AG09309 (cell line): ENCODE results near the gene GPANK1.

Experiments
- DNase-seq: peaks from one replicate; pipeline ENCODE4 v3.0.0-alpha.2; 2010; ENCODE audit warnings: low read depth
- H3K4me3 ChIP-seq: 2 replicates; pipeline ENCODE4 v1.5.1; 2011; ENCODE audit warnings: mild to moderate bottlenecking, low read depth, low read length, moderate library complexity; ENCODE audit not compliant: control insufficient read depth
- TF ChIP-seq, protein P1 (sequence below): IDR thresholded peaks from 2 replicates; pipeline ENCODE4 v1.5.1; 2011; ENCODE audit warnings: mild to moderate bottlenecking, low read depth, low read length, inconsistent platforms; ENCODE audit not compliant: insufficient read depth, control insufficient read depth; ENCODE audit errors: missing control alignments

Gene GPANK1

DNA sequence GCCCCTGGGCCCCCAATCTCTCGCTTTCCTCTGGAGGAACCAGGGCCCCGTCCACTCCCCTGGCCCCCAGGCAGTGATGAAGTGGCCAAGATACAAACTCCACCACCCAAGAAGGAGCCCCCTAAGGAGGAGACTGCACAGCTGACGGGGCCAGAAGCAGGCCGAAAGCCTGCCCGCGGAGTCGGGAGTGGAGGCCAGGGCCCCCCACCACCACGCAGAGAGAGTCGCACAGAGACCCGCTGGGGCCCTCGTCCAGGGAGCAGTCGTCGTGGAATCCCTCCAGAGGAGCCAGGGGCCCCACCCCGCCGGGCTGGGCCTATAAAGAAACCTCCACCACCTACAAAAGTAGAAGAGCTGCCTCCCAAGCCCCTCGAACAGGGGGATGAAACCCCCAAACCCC, 33.6 kb downstream of the GPANK1 start:
- TF ChIP-seq, protein P1, sequence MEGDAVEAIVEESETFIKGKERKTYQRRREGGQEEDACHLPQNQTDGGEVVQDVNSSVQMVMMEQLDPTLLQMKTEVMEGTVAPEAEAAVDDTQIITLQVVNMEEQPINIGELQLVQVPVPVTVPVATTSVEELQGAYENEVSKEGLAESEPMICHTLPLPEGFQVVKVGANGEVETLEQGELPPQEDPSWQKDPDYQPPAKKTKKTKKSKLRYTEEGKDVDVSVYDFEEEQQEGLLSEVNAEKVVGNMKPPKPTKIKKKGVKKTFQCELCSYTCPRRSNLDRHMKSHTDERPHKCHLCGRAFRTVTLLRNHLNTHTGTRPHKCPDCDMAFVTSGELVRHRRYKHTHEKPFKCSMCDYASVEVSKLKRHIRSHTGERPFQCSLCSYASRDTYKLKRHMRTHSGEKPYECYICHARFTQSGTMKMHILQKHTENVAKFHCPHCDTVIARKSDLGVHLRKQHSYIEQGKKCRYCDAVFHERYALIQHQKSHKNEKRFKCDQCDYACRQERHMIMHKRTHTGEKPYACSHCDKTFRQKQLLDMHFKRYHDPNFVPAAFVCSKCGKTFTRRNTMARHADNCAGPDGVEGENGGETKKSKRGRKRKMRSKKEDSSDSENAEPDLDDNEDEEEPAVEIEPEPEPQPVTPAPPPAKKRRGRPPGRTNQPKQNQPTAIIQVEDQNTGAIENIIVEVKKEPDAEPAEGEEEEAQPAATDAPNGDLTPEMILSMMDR, result no peak
- H3K4me3 ChIP-seq, result no peak overlapping the region
- no peak for DNase-seq

DNA sequence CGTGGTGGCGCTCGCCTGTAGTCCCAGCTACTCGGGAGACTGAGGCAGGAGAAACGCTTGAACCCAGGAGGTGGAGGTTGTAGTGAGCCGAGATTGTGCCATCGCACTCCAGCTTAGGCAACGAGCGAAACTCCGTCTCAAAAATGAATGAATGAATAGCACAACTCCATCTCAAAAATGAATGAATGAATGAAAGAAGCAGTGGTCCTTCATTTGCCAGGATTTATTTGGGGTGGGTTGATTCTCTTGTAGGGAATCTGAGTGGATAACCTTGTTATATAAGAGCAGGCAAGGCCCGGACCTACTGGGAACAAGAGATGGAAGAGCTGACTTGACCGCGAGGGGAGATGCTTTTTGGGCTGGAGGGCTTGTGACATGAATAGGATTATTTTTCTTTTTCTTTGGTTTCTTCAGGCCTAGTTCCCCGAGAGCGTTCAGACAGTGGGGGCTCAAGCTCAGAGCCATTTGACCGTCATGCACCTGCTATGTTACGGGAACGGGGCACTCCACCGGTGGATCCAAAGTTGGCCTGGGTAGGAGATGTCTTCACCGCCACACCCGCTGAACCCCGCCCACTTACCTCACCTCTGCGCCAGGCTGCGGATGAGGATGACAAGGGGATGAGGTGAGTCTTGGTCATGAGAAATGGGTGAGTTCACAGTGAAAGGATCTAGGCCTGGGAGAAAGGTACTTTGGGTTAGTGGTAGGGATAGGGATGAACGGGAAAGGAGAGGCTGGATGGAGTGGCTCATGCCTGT, 34.4 kb downstream of the GPANK1 start:
- no peak overlapping the region for H3K4me3 ChIP-seq
- no peak for DNase-seq
- TF ChIP-seq, protein P1, result no peak

DNA sequence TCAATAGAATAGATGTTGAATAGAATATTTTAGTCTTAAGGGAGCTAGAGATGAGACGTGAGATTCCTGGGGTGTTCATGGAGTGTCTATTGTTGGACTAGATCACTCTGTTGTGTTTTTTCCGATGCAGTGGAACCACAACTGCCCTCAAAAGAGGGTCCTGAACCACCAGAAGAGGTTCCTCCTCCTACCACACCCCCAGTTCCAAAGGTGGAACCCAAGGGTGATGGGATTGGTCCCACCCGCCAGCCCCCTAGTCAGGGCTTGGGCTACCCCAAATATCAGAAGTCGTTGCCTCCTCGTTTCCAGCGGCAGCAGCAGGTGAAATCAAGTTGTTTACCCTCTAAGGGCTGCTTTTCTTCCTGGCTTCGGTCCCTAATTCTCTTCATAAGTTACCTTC, 35.8 kb downstream of the GPANK1 start:
- DNase-seq, result no peak
- TF ChIP-seq, protein P1, result no peak
- H3K4me3 ChIP-seq, result no peak overlapping the region

DNA sequence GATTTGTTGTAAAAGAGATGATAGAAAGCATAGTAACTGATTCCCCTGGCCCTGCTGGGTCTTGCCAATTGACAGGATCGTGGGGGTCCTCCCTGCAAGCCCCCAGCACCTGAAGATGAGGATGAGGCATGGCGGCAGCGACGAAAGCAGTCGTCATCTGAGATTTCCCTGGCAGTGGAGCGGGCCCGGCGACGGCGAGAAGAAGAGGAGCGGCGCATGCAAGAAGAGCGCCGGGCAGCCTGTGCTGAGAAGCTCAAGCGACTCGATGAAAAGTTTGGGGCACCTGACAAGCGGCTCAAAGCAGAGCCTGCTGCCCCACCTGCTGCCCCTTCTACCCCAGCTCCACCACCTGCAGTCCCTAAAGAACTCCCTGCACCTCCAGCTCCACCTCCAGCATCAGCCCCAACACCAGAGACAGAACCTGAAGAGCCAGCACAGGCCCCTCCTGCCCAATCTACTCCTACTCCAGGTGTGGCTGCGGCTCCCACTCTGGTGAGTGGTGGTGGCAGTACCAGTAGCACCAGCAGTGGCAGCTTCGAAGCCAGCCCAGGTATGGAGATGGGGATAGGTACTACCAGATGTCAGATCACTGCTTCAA, 37.0 kb downstream of the GPANK1 start:
- no peak overlapping the region for H3K4me3 ChIP-seq
- TF ChIP-seq, protein P1, result no peak
- DNase-seq, result no peak

DNA sequence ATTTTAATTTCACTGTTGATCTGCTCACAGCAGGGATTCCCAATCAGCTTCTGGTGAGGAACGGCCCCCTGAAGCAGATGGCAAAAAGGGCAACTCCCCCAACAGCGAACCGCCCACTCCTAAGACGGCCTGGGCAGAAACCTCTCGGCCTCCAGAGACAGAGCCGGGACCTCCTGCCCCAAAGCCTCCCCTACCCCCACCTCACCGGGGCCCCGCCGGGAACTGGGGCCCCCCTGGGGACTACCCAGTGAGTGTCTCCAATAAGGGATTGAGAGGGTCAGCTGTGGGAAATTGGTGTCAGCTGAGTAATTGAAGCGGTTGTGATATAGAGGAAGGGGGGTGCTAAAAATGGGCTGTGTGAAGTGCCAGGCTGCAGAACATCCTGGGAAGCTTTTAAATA, 37.8 kb downstream of the GPANK1 start:
- TF ChIP-seq, protein P1, result no peak
- no peak for DNase-seq
- H3K4me3 ChIP-seq, result no peak overlapping the region

DNA sequence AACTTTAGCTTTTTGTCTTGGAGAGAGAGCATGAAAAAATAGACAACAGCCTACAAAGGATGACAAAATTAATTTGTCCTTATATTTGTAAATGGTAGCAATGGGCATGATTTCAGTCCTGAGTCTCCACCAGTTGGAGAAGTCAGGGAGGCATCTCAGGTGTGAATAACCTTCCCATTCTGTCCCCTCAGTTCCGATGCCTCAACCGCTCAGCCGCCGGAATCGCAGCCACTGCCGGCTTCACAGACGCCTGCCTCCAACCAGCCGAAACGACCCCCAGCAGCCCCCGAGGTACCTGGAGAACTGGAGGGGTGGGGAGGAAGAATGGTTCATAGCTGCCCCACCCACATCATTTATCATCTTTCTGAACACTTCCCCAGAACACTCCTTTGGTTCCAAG, 40.7 kb downstream of the GPANK1 start:
- TF ChIP-seq, protein P1, result no peak

More for the DNA sequence above, 40.7 kb downstream of the GPANK1 start:
- no peak overlapping the region for H3K4me3 ChIP-seq
- DNase-seq, result no peak
